Nephron (organoid): ENCODE measurements around the gene HAL.

Experiments
- H3K27ac Mint-ChIP-seq, 3 experiments: 2 replicates each; pipeline ENCODE4 v1.8.0; 2020; ENCODE audit warnings: mixed read lengths in 3 of 3, mild to moderate bottlenecking in 2 of 3, moderate library complexity in 1 of 3
- H3K27me3 Mint-ChIP-seq: 2 replicates; pipeline ENCODE4 v1.8.0; 2021; ENCODE audit warnings: low read depth, mild to moderate bottlenecking, moderate library complexity, mixed read lengths
- H3K36me3 Mint-ChIP-seq: 2 replicates; pipeline ENCODE4 v1.8.0; 2020; ENCODE audit warnings: low read depth, mixed read lengths
- H3K4me1 Mint-ChIP-seq: 2 replicates; pipeline ENCODE4 v1.8.0; 2020; ENCODE audit warnings: mixed read lengths
- H3K4me3 Mint-ChIP-seq, 3 experiments: 2 replicates each; pipeline ENCODE4 v1.8.0; 2020; ENCODE audit warnings: mild to moderate bottlenecking in 3 of 3, mixed read lengths in 3 of 3, moderate library complexity in 2 of 3
- H3K9me3 Mint-ChIP-seq: 2 replicates; pipeline ENCODE4 v1.8.0; 2020; ENCODE audit warnings: mixed read lengths
- CTCF ChIP-seq, 3 experiments: fragments of 200-600 bp; sonication (generic); IDR thresholded peaks; one replicate each; pipeline ENCODE4 v1.5.0; 2021; ENCODE audit warnings: antibody characterized with exemption in 3 of 3; ENCODE audit not compliant: unreplicated experiment in 3 of 3

The HAL gene

DNA sequence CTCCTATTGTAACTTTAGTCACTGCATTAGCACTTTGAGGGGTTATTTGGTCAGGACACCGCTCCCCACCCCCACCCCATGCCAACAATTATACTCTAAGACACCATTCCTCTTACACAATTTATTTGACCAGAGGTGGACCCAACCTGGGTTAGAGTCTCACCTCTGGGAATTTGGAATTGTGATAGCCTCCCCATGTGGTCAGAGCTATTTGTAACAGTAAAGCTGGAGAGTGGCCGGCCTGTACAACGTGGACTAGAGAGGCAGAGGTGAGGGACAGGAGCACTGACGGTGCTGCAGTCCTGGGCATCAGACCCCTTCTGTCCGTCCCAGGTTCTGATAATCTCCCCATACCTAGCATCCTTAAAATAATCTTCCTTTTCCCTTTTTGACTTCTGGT lies 3.3 kb upstream of the HAL start:
- no peak for TF ChIP-seq CTCF (IDR thresholded peaks at IDR 0.05; ENCODE audit: unreplicated experiment in 3 of 3)
- Mint-ChIP-seq H3K36me3 (peaks cover 21% of the 10 kb centered on the region), H3K9me3 (no peaks in the 10 kb centered on the region), H3K27ac (no peak overlapping the region), H3K4me3 (no peak overlapping the region), H3K4me1 (no peaks in the 10 kb centered on the region), H3K27me3 (no peaks in the 10 kb centered on the region)

- TF ChIP-seq CTCF (IDR thresholded peaks at IDR 0.05; ENCODE audit: unreplicated experiment in 3 of 3), result peak; percentile 52 to 72 (median 72)
- Mint-ChIP-seq H3K4me1 (no peaks in the 10 kb centered on the region), H3K4me3 (no peak overlapping the region), H3K27ac (no peak overlapping the region), H3K36me3 (peaks cover 17% of the 10 kb centered on the region), H3K9me3 (no peaks in the 10 kb centered on the region), H3K27me3 (no peaks in the 10 kb centered on the region)
Measured at GRCh38 chr12:95998611-95999286, 2.6 kb upstream of the HAL start.

DNA sequence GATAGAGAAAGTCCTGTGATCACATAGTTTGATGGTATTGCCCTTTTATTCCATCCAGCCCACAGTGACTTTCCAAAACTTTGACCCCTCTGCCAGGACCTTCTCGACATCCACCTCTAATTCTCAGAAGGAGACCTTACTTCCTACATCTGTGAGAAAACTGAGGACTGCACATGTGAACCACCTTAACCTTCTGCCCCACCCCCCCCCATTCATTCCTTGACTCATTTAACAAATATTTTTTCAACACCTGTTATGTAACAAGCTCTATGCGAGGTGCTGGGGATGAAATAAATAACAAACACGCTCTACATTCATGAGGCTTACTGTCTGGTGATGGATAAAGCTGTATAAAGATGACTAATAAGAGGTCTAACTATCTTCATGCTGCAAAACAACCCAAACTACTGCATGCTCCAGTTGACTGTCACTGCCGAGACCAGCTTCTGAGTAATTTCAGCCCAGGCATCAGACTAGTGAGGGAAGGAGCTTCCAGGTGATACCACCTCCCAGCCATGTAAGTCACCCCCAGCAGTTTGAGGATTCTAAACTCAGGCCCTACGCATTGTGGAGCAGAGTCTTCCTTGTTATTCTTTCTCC lies 1.9 kb upstream of the HAL start:
- no peak for TF ChIP-seq CTCF (IDR thresholded peaks at IDR 0.05; ENCODE audit: unreplicated experiment in 3 of 3)
- no peaks in the 10 kb centered on the region for H3K27me3 Mint-ChIP-seq
- H3K4me1 Mint-ChIP-seq, result no peaks in the 10 kb centered on the region
- no peak overlapping the region for H3K4me3 Mint-ChIP-seq
- peaks cover 17% of the 10 kb centered on the region for H3K36me3 Mint-ChIP-seq
- no peaks in the 10 kb centered on the region for H3K9me3 Mint-ChIP-seq
- H3K27ac Mint-ChIP-seq, result no peak overlapping the region

DNA sequence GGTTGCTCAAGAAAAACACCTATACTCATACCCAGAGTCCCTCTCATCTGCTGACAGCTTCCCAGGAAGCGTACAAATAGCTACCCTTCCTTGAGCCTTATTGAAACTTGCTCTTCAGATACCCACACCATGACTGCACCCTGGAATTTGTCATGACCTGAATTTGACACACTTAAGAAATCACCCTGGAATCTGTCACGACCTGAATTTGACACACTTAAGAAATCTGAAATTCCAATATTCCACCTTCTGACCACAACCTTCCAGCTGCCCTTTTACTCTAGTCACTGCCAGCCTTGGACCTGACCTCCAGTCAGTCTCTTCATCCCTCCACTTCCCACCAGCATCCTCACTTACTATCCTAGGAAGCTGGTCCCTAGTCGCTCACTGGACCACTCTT lies 1.1 kb upstream of the HAL start:
- Mint-ChIP-seq H3K27me3 (no peaks in the 10 kb centered on the region), H3K4me1 (no peaks in the 10 kb centered on the region), H3K36me3 (peaks cover 9% of the 10 kb centered on the region), H3K4me3 (no peak overlapping the region), H3K9me3 (no peaks in the 10 kb centered on the region), H3K27ac (no peak overlapping the region)
- TF ChIP-seq CTCF (IDR thresholded peaks at IDR 0.05; ENCODE audit: unreplicated experiment in 3 of 3), result no peak

DNA sequence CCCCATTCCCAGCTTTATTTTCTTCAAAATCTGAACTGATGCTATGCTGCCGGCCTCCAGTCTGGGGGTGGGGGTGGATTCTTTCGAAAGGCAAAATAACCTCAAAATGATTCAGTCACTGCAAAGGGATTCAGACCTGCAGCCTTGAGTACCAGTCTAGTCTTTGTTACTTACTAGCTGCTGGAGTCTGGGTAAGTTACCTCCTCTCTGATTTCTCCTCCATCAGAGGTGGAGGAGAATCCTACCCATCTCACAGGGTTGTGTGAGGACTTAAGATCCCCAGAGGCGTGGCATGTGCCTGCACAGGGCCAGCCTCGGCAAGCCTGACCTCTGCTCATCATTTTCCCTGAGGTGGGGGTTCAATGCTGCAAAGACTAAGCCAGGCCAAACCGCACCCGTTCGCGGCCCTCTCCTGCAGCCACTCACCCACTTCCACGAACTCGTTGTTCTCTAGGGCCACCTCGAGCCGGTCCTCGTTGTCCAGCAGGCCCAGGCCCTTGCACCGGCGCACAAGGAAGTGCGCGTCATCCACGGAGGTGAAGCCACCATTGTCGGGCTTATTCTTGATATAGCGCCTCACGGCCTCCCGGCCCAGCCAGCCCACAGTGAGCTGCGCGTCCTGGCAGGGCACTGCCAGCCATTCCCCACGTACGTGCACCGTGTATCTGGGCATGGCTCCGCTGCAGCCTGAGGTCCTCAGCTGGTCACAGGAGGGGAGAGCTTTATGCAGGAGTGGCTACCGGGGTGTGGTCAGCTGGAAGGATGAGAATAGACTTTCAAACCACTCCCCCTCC lies 709 bp downstream of the HAL start:
- Mint-ChIP-seq H3K4me3 (no peak overlapping the region), H3K27ac (no peak overlapping the region), H3K9me3 (no peaks in the 10 kb centered on the region), H3K4me1 (no peaks in the 10 kb centered on the region), H3K27me3 (no peaks in the 10 kb centered on the region), H3K36me3 (peaks cover 3% of the 10 kb centered on the region)
- no peak for TF ChIP-seq CTCF (IDR thresholded peaks at IDR 0.05; ENCODE audit: unreplicated experiment in 3 of 3)
